GM18508 (cell line): ENCODE data around the gene B4GALT5.
"Not testable (repeated sequence)": the region's sequence is repeated elsewhere in the genome, so short reads cannot be mapped to it uniquely, and the experiment has no call there.

Experiments
- ATAC-seq: cut with Tn5 transposase; IDR thresholded peaks from one replicate; pipeline ENCODE4 v1.9.1; 2021; ENCODE audit warnings: moderate number of reproducible peaks; ENCODE audit not compliant: insufficient read depth, unreplicated experiment

Gene B4GALT5

GRCh38 chr20:49739042-49739441, 25.4 kb upstream of the B4GALT5 start:
- ATAC-seq: no peak

GRCh38 chr20:49737260-49737659, 23.6 kb upstream of the B4GALT5 start:
- ATAC-seq: no peak

- ATAC-seq: no peak
These were observed 16.1 kb upstream of the B4GALT5 start for GRCh38 chr20:49729780-49730179.

GRCh38 chr20:49727894-49728885, 14.5 kb upstream of the B4GALT5 start:
- ATAC-seq: no peak

GRCh38 chr20:49727478-49727877, 13.8 kb upstream of the B4GALT5 start:
- ATAC-seq: no peak

GRCh38 chr20:49725694-49726093, 12.0 kb upstream of the B4GALT5 start:
- no peak for ATAC-seq

- not testable (repeated sequence) for ATAC-seq
These were observed 11.5 kb upstream of the B4GALT5 start for GRCh38 chr20:49725224-49725606.

- no peak for ATAC-seq
These were observed 10.9 kb upstream of the B4GALT5 start for GRCh38 chr20:49724408-49725223.

- ATAC-seq: not testable (repeated sequence)
These were observed 10.1 kb upstream of the B4GALT5 start for GRCh38 chr20:49723758-49724157.

- not testable (repeated sequence) for ATAC-seq
These were observed 7.6 kb upstream of the B4GALT5 start for GRCh38 chr20:49721326-49721725.

- ATAC-seq: no peak
These were observed 1.8 kb upstream of the B4GALT5 start for GRCh38 chr20:49715466-49715865.

- ATAC-seq: no peak
These were observed 504 bp downstream of the B4GALT5 start for GRCh38 chr20:49712996-49713752.

GRCh38 chr20:49712646-49712995, 1.1 kb downstream of the B4GALT5 start:
- no peak for ATAC-seq

- ATAC-seq: no peak
These were observed 1.6 kb downstream of the B4GALT5 start for GRCh38 chr20:49712118-49712517.

- no peak for ATAC-seq
These were observed 2.1 kb downstream of the B4GALT5 start for GRCh38 chr20:49711667-49711987.

- ATAC-seq: no peak
These were observed 2.6 kb downstream of the B4GALT5 start for GRCh38 chr20:49710971-49711666.

- ATAC-seq: no peak
These were observed 6.6 kb downstream of the B4GALT5 start for GRCh38 chr20:49707118-49707517.

GRCh38 chr20:49706630-49707091, 7.0 kb downstream of the B4GALT5 start:
- ATAC-seq: no peak

- ATAC-seq: not testable (repeated sequence)
These were observed 7.8 kb downstream of the B4GALT5 start for GRCh38 chr20:49705893-49706292.

- no peak for ATAC-seq
These were observed 8.3 kb downstream of the B4GALT5 start for GRCh38 chr20:49705358-49705757.
